Measurements from ENCODE around the gene PTPN3. TPM values are rescaled to one million over a fixed set of nuclear protein-coding genes. Genes with fewer than 3 reads are reported as not detected.

The PTPN3 gene
- total and polyA plus RNA-seq, 9 of the 15 experiments (the other 6 are each of a cell fraction or from before 2014, with no cell fraction given), result 0.02 TPM; not detected in 8

GRCh38 chr9:109344866-109345265 lies 153.2 kb downstream of the PTPN3 start (continued):
- TF ChIP-seq RBFOX2 (IDR thresholded peaks at IDR 0.05; ENCODE audit: low read depth, low read length) (no peak), JUNB (CRISPR knock-in tag; conservative IDR thresholded peaks at IDR 0.05) (no peak), TCF7 (IDR thresholded peaks at IDR 0.05; ENCODE audit: borderline replicate concordance) (no peak), ZNF785 (CRISPR knock-in tag; IDR thresholded peaks at IDR 0.05) (no peak), EWSR1 (IDR thresholded peaks at IDR 0.05; ENCODE audit: borderline replicate concordance, low read depth, partially characterized antibody) (no peak), TSC22D4 (tag; IDR thresholded peaks at IDR 0.05) (no peak), NFYB (IDR thresholded peaks at IDR 0.05; ENCODE audit: extremely low read depth, insufficient read length) (no peak)
- TF ChIP-seq, protein P1, sequence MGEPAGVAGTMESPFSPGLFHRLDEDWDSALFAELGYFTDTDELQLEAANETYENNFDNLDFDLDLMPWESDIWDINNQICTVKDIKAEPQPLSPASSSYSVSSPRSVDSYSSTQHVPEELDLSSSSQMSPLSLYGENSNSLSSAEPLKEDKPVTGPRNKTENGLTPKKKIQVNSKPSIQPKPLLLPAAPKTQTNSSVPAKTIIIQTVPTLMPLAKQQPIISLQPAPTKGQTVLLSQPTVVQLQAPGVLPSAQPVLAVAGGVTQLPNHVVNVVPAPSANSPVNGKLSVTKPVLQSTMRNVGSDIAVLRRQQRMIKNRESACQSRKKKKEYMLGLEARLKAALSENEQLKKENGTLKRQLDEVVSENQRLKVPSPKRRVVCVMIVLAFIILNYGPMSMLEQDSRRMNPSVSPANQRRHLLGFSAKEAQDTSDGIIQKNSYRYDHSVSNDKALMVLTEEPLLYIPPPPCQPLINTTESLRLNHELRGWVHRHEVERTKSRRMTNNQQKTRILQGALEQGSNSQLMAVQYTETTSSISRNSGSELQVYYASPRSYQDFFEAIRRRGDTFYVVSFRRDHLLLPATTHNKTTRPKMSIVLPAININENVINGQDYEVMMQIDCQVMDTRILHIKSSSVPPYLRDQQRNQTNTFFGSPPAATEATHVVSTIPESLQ (CRISPR knock-in tag; IDR thresholded peaks at IDR 0.05), result no peak

DNA sequence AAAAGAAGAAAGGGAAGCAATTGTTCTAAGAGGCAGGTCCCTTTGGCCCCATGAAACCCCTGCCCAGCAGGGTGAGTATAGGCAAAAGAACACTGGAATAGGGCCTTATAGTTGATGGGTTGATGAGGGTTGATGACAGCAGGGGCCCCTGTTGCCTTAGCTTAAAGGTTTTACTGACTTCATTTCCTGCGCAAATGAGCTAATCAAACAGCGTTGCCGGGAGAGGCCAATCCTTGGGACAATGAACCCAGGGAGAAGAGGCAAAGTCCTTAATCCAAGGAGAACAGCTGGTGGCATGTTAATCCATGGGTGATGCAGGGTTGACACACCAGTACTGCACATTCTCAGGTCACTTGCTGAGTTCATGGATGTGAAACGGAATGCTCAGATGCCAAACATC lies 155.2 kb downstream of the PTPN3 start:
- Histone ChIP-seq H3K79me2 (ENCODE audit: control insufficient read depth, insufficient read depth, low read length) (no peaks in the 10 kb centered on the region), H3K9me3 (replicated peaks; ENCODE audit: control insufficient read depth, insufficient read depth, low read depth, low read length) (no peaks in the 10 kb centered on the region), H4K20me1 (replicated peaks; ENCODE audit: control insufficient read depth, insufficient read depth, low read length) (no peaks in the 10 kb centered on the region), H3K27ac (ENCODE audit: extremely low read depth, low read depth, low read length) (no peak overlapping the region), H3K36me3 (ENCODE audit: control insufficient read depth, insufficient read depth, low read length) (no peaks in the 10 kb centered on the region), H2AFZ (ENCODE audit: low read depth, low read length) (no peak overlapping the region), H3K4me1 (replicated peaks in 1 of 2; ENCODE audit: control insufficient read depth in 2 of 2, insufficient read depth in 2 of 2, low read length in 2 of 2) (0 out of 5 replicates have a peak, but pooled peaks cover 0 to 4% of the 10 kb centered on the region in 2 experiments), H3K4me3 (no peak overlapping the region), H3K27me3 (ENCODE audit: control insufficient read depth in 2 of 2, insufficient read depth in 2 of 2, low read length in 2 of 2) (peaks cover 0 to 46% of the 10 kb centered on the region in 2 experiments), H3K4me2 (ENCODE audit: insufficient read depth, low read length) (no peak overlapping the region), H3K9me1 (ENCODE audit: control insufficient read depth, insufficient read depth, low read length) (no peaks in the 10 kb centered on the region), H3K9ac (ENCODE audit: insufficient read depth in 1 of 2, low read depth in 2 of 2, low read length in 2 of 2) (no peak overlapping the region)
- no peak for FAIRE-seq
- POLR2A ChIA-PET, result interaction anchor here (0.5 to 1.1 kb wide), 3 partner anchors 13 to 26 kb away, joined by 3 read pairs; no protein-coding TSS in a partner anchor
- DNase-seq (ENCODE audit: extremely low read depth in 1 of 4, low spot score in 3 of 4), result no peak
- intact Hi-C loops (cut with micrococcal nuclease), result no loop called here
- in situ Hi-C loops (cut with MboI), result no loop called here
- CTCF ChIA-PET (ENCODE audit: low intra/inter-chr PET ratio), result no interaction called here
- no peak for ATAC-seq
- BruUV-seq (replicated peaks), result no TSS peak
- 4% methylated on average over 4 of the region's 4 CpGs for WGBS (ENCODE audit: insufficient coverage, low coverage, missing lambda C conversion rate)
- TF ChIP-seq E4F1 (CRISPR knock-in tag; IDR thresholded peaks at IDR 0.05; ENCODE audit: borderline replicate concordance), result no peak
- TF ChIP-seq ZNF274 (IDR thresholded peaks at IDR 0.05; ENCODE audit: borderline replicate concordance, low read depth, low read length), result no peak
- TF ChIP-seq, protein P2, sequence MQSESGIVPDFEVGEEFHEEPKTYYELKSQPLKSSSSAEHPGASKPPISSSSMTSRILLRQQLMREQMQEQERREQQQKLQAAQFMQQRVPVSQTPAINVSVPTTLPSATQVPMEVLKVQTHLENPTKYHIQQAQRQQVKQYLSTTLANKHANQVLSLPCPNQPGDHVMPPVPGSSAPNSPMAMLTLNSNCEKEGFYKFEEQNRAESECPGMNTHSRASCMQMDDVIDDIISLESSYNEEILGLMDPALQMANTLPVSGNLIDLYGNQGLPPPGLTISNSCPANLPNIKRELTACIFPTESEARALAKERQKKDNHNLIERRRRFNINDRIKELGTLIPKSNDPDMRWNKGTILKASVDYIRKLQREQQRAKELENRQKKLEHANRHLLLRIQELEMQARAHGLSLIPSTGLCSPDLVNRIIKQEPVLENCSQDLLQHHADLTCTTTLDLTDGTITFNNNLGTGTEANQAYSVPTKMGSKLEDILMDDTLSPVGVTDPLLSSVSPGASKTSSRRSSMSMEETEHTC (IDR thresholded peaks at IDR 0.05), result no peak
- no peak for TF ChIP-seq HMGN3 (IDR thresholded peaks at IDR 0.05; ENCODE audit: borderline replicate concordance, extremely low read depth, insufficient read length, low read depth, low read length)
- TF ChIP-seq MIER1 (IDR thresholded peaks at IDR 0.05; ENCODE audit: low read depth), result no peak
- TF ChIP-seq STAT5B (CRISPR knock-in tag; IDR thresholded peaks at IDR 0.05), result no peak
- TF ChIP-seq ZNF324 (CRISPR knock-in tag; IDR thresholded peaks at IDR 0.05), result no peak
